ENCODE data around the gene PKLR. TPM values are rescaled to one million over a fixed set of nuclear protein-coding genes. Genes with fewer than 3 reads are reported as not detected.

The PKLR gene
- total RNA-seq, 1 experiment from 2014 or later, result not detected

DNA sequence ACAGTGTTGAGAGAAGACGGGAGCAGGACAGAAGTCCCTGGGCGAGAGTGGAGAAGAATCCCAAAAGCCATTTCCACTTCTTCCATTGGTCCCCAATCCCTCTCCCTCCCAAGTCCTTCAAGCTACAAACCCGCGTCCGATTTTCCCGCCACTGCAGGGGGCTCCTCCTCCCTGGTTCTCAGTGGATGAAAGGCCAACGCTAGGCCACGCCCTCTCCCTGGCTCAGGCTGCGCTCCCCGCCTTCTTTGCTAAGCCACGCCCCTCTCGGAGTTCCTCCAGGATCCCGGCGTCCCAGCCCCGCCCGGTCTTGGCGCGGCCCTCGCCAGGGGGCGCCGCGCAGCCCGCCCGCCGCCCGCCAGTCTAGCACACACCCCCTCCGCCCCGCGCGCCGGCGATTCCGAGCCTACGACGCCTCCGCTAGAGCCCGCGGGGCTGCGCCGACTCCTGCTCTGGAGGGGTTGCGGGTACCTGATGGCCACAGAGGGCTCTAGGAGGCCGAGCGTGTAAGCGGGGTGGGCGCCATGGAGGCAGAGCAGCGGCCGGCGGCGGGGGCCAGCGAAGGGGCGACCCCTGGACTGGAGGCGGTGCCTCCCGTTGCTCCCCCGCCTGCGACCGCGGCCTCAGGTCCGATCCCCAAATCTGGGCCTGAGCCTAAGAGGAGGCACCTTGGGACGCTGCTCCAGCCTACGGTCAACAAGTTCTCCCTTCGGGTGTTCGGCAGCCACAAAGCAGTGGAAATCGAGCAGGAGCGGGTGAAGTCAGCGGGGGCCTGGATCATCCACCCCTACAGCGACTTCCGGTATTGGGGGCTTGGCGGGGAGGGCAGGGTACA, 24.0 kb downstream of the PKLR start, which contains the start of gene HCN3:
TSS of gene HCN3 (plus strand) at position 394 of the 832 bp plus-strand sequence. CDS start at position 522, 128 bp downstream.
- H4K5ac ChIP-seq (ENCODE audit: insufficient read length, low read depth, low read length), result no peak within 1 kb of the TSS
- peak within 1 kb of the TSS; percentile 43 for H3K9ac ChIP-seq (ENCODE audit: extremely low read depth, insufficient read length, low read length)
- no peak within 1 kb of the TSS for H4K8ac ChIP-seq (replicated peaks; ENCODE audit: insufficient read length, low read depth, low read length)
- H3K79me1 ChIP-seq (ENCODE audit: insufficient read depth, low read depth, low read length, poor library complexity, severe bottlenecking), result peaks cover 4% of the 10 kb centered on the region
- H4K91ac ChIP-seq (ENCODE audit: insufficient read length, low read depth, low read length), result no peak within 1 kb of the TSS
- TF ChIP-seq, protein P1, sequence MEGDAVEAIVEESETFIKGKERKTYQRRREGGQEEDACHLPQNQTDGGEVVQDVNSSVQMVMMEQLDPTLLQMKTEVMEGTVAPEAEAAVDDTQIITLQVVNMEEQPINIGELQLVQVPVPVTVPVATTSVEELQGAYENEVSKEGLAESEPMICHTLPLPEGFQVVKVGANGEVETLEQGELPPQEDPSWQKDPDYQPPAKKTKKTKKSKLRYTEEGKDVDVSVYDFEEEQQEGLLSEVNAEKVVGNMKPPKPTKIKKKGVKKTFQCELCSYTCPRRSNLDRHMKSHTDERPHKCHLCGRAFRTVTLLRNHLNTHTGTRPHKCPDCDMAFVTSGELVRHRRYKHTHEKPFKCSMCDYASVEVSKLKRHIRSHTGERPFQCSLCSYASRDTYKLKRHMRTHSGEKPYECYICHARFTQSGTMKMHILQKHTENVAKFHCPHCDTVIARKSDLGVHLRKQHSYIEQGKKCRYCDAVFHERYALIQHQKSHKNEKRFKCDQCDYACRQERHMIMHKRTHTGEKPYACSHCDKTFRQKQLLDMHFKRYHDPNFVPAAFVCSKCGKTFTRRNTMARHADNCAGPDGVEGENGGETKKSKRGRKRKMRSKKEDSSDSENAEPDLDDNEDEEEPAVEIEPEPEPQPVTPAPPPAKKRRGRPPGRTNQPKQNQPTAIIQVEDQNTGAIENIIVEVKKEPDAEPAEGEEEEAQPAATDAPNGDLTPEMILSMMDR (conservative IDR thresholded peaks at IDR 0.05), result peak; percentile 66
- H3K9me3 ChIP-seq (ENCODE audit: control insufficient read depth, low read depth, low read length), result no peaks in the 10 kb centered on the region
- H2BK120ac ChIP-seq (ENCODE audit: low read depth, low read length, poor library complexity, severe bottlenecking), result no peak within 1 kb of the TSS
- peak within 1 kb of the TSS; percentile 38 for H3K18ac ChIP-seq (ENCODE audit: insufficient read length, low read depth, low read length)
- peaks cover 17% of the 10 kb centered on the region for H3K23me2 ChIP-seq (ENCODE audit: insufficient read length, low read depth, low read length, poor library complexity, severe bottlenecking)
- H2BK15ac ChIP-seq (ENCODE audit: low read depth, low read length), result no peak within 1 kb of the TSS; the same call in 1 of the 2 replicates
- Mint-ChIP-seq H3K27me3 (ENCODE audit: low read depth) (peaks cover 4% of the 10 kb centered on the region; the same call in 1 of the 2 replicates), H3K9me3 (0 out of 5 replicates have a peak, but pooled peaks cover 0 to 3% of the 10 kb centered on the region in 2 experiments), H3K36me3 (ENCODE audit: insufficient read depth in 1 of 3, low read depth in 3 of 3) (peaks cover 6 to 14% (median 7%) of the 10 kb centered on the region in 3 experiments; a peak in 5 of 7 replicates), H3K4me1 (peaks cover 27 to 34% of the 10 kb centered on the region in 2 experiments), H3K4me3 (peak within 1 kb of the TSS; percentile 67 to 83), H3K27ac (no peak within 1 kb of the TSS)
- no peak within 1 kb of the TSS for H3T11ph ChIP-seq (ENCODE audit: low read length)
- no peak within 1 kb of the TSS for H2AFZ ChIP-seq (ENCODE audit: low read length)
- H2BK20ac ChIP-seq (ENCODE audit: low read depth, low read length, poor library complexity, severe bottlenecking), result no peak within 1 kb of the TSS
- WGBS (ENCODE audit: extremely low coverage, insufficient read length, low lambda C conversion rate), result no CpG with 5 or more reads among the region's 68 CpGs
- H2BK12ac ChIP-seq (ENCODE audit: insufficient read length, low read depth, low read length), result no peak within 1 kb of the TSS
- H3K27ac ChIP-seq (ENCODE audit: insufficient read length, low read depth, low read length), result no peak within 1 kb of the TSS
- no peak within 1 kb of the TSS for H2BK5ac ChIP-seq (ENCODE audit: insufficient read length, low read length)
- no peak within 1 kb of the TSS for H3K56ac ChIP-seq (ENCODE audit: insufficient read length, low read depth, low read length)
- DNase-seq, result peak; percentile 99
- no peak within 1 kb of the TSS; the same call in 1 of the 2 replicates for H3K14ac ChIP-seq (ENCODE audit: insufficient read depth, low read length)
- H3K23ac ChIP-seq (ENCODE audit: insufficient read length, low read depth, low read length), result no peak within 1 kb of the TSS
- H3K4me1 ChIP-seq (ENCODE audit: insufficient read depth, low read length), result peaks cover 9% of the 10 kb centered on the region
- no peaks in the 10 kb centered on the region for H4K20me1 ChIP-seq (ENCODE audit: control insufficient read depth, insufficient read depth, insufficient read length)
- H3K4ac ChIP-seq (ENCODE audit: low read depth, low read length), result no peak within 1 kb of the TSS
- peak within 1 kb of the TSS; percentile 94 for H3K4me2 ChIP-seq (ENCODE audit: insufficient read depth, insufficient read length, low read length)
- H3K27me3 ChIP-seq (ENCODE audit: insufficient read depth, low read length), result no peaks in the 10 kb centered on the region
- H3K79me2 ChIP-seq (ENCODE audit: insufficient read depth, low read length), result peaks cover 6% of the 10 kb centered on the region
- H2AK5ac ChIP-seq (ENCODE audit: insufficient read length, low read length), result no peak within 1 kb of the TSS
